Measurements from ENCODE around the gene UAP1L1.
"Not testable (repeated sequence)": the region's sequence is repeated elsewhere in the genome, so short reads cannot be mapped to it uniquely, and the experiment has no call there.

The UAP1L1 gene, protein sequence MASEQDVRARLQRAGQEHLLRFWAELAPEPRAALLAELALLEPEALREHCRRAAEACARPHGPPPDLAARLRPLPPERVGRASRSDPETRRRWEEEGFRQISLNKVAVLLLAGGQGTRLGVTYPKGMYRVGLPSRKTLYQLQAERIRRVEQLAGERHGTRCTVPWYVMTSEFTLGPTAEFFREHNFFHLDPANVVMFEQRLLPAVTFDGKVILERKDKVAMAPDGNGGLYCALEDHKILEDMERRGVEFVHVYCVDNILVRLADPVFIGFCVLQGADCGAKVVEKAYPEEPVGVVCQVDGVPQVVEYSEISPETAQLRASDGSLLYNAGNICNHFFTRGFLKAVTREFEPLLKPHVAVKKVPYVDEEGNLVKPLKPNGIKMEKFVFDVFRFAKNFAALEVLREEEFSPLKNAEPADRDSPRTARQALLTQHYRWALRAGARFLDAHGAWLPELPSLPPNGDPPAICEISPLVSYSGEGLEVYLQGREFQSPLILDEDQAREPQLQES

DNA sequence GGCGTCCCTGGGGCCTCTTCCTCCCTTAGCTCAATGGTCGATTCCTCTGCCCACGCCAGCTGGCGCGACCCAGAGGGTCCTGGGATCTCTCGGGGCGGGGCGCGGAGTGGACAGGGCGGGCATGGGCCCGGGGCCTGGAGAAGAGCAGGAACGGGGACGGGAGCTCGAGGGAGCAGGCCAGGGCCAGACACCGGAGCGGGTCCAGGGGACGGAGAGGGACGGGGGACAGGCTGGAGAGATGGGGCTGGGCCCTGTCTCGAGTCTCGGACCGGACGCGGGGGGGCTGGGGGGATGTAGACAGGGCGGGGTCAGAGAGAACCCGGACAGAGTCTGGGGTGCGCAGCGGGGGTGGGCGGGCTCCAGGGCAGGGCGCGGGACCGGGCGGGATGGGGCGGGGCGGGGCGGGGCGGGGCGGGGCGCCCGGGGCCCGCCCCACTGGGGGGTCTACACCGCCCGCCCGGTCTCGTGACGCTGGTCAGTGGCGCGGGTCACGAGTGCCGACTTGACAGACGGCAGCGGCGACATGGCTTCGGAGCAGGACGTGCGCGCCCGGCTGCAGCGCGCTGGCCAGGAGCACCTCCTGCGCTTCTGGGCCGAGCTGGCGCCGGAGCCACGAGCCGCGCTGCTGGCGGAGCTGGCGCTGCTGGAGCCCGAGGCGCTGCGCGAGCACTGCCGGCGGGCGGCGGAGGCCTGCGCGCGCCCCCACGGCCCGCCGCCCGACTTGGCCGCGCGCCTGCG is at the start of gene UAP1L1:
TSS of gene UAP1L1 (plus strand) at position 508 of the 738 bp plus-strand sequence. CDS start at position 524, 16 bp downstream.
- peak; percentile 24 for DNase-seq (ENCODE audit: low read depth)

DNA sequence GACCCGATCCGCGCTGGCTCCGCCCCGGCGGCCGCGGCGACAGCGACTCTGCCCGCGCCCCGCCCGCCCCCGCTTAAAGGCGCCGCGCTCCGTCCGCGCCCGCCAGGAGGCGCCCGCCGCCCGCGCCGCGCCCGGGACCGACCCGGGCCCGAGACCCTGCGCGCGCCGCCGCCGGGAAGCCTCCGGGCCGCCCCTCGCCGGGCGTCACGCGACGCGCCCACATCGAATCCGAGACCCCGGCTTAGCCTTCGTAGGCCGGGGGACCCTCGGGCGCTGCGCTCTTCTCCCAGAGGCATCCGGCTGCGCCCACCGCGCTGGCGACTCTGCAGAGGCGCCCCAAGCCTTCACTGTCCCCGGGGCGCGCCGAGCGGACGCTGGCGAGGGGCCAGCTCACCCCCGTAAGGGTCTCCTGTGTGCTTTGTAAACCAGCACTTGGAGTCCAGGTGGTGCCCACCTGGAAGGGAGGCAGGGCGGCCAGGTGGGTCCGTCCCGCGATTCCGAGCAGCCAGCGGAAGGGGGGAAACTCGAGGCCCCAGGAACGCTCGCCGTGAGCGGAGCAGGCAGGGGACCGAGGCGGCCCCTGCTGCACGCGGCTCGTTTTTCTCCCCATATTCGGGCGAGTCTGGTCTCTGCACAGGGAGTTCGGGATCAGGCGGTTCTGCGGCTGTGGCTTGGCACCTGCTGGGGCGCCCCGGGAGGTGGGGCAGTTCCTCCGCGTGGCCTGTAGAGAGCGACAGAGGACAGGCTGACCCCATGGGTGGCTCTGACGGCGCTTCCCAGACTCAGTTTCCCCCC is 48.9 kb upstream of the UAP1L1 start:
- DNase-seq (ENCODE audit: low read depth), result peak; percentile 64

DNA sequence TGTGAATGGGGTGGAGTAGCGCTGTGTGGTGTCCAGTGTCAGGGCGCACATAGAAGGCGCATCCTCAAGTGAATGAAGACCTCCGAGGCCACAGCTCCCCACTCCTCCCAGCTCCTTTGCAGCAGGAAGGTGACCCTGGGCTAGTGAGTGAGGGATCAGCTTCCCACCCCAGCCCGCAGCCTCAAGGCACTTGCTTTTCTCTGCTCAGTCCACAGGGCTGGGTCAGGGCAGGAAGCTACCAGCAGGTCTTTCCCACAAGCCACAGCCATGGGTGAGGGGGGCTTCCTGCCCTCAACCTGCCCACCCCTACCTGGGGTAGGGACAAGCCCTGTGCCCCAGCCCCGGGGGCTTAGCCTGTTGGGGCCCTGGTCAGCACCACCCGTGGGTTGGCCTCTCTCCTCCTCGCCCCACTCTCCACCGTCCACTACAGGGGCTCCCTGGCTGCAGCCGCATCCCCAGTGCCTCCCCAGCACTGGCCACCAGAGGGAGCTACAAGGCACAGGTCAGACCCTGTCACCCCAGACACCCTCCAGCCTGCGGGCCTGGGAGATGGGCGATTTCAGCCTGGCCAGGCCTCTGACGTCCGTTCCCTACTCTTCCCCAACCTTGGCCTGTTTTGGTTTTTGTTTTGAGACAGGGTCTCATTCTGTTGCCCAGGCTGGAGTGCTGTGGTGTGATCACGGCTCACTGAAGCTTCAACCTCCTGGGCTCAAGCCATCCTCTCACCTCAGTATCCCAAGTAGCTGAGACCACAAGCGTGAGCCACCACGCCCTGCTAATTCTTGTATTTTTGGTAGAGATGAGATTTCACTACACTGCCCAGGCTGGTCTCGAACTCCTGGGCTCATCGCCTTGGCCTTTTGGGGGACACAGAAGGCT is 48.0 kb upstream of the UAP1L1 start:
- DNase-seq (ENCODE audit: low read depth), result peak; percentile 66

DNA sequence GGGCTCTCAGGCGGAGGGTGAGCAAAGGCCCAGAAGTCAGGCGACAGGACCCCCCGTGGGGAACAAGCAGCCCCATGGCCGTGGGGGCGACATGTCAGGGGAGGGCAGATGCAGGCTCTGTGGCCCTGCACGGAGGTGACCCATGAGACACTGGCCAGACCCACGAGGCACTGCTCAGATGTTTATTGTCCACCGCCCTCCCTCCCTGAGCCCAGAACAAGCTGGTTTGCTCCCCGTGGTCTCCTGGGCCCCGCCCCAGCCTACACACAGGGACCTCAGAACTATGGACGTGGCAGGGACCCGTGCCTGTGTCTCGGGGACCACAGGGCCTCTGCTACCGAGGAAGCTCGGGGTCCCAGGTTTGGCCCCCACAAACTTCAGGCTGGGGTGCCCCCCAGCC is 47.3 kb upstream of the UAP1L1 start:
- DNase-seq (ENCODE audit: low read depth), result no peak

DNA sequence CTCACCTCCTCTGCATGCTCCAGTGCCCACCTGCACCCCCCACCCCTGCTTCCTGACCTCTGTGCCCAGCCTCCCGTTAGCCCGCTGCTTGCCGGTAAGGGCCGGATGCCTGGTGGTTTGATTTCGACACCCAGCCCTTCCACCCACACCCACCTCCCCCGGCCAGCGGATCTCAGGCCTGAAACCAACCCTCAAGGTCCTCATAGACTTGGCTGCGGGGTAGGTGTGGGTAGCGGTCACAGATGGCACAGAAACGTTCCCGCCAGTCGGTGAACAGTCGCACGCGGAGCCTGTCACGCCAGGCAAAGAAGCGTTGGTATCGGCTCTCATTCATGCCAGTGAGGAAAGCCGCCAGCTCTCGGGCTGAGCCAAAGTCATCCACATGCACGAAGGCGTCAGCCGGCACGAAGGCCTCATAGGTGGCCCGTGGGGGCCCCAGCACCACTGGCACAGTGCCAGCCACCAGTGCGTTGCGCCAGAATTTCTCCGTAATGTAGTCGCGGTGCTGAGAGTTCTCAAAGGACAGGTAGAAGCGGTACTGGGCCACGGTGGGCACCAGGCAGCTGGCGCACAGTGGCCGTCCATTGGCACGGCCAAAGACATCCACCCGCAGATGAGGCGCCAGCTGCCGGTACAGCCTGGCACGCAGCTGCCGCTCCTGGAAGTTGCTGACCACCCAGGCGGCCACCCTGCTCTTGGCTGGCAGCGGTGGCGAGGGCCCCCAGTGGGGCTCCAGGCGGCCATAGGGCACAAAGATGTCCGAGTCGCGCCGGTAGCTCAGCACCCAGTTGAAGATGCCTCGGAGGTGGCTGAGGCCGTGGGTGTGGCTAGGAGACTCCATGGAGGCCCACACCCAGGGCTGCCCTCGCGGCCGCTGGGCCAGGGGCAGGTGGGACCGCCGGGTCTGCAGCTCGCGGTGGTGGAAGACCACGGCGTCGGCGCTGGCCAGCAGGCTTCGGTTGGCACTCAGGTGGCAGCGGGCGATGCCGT is 46.5 kb upstream of the UAP1L1 start:
- DNase-seq (ENCODE audit: low read depth), result peak; percentile 41

DNA sequence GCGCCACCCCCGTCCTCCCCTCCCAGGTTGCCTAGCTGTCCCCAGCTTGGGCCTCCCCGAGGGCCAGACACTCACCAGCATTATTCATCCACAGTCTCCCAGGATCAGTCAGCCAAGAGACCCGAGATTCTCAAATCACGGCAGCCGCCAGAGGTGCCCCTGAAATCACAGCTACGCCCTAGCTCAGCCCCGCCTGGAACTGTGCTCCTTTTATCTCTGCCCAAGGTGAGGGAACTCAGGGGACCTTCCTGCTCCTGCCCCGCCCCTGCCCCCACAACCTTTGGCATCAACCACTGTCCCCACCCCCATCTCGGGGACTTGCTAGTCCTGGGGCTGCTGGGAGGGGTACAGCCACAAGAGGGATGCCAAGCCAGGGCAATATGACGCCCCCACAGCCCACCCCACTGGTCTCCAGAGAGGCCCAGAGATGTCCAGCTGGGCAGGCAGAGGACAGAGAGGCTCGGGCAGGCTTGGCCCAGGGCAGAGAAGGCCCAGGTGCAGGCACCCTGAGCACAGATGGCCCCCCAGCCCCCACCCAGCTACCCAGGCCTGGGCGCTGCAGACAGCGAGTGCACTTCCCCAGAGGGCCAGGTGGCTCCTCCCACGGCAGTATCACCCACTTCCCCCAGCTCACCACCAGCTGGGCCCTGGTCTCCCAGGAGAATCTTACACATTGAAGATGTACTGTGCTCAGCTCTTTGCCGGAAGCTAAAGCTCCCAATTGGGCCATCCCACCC is 45.2 kb upstream of the UAP1L1 start, which contains the start of gene FUT7:
TSS of gene FUT7 (minus strand) at position 185 of the 737 bp plus-strand sequence. CDS start at position 88, 97 bp downstream.
- DNase-seq (ENCODE audit: low read depth), result peak; percentile 19

DNA sequence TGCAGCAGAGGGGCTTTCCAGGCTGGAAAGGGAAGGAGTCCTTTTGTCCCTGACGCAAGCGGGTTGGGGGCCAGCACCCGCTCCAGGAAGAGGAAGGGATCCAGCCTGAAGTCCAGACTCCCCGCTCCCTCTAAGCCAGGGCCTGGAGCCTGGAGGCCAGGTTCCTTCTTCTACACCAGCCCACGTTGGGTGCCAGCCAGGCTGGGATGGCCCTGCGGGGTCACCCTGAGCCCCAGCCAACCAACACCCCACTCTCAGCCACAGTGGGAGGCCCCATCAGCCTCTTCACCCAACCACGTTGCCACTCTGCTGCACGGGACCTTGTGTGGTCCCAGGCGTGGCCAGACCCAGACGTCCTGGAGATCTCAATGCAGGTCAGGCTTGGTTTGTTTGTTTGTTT is 44.5 kb upstream of the UAP1L1 start:
- DNase-seq (ENCODE audit: low read depth), result no peak

DNA sequence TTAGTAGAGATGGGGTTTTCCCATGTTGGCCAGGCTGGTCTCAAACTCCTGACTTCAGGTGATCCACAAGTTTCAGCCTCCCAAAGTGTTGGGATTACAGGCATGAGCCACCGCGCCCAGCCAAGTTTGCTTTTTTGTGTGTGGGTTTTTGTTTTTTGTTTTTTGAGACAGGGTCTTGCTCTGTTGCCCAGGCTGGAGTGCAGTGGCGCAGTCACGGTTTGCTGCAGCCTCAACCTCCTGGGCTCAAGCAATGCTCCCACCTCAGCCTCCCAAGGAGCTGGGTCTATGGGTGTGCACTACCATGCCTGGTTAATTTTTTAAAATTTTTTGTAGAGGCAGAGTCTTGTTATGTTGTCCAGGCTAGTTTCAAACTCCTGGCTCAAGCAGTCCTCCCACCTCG is 43.8 kb upstream of the UAP1L1 start:
- DNase-seq (ENCODE audit: low read depth), result not testable (repeated sequence)

DNA sequence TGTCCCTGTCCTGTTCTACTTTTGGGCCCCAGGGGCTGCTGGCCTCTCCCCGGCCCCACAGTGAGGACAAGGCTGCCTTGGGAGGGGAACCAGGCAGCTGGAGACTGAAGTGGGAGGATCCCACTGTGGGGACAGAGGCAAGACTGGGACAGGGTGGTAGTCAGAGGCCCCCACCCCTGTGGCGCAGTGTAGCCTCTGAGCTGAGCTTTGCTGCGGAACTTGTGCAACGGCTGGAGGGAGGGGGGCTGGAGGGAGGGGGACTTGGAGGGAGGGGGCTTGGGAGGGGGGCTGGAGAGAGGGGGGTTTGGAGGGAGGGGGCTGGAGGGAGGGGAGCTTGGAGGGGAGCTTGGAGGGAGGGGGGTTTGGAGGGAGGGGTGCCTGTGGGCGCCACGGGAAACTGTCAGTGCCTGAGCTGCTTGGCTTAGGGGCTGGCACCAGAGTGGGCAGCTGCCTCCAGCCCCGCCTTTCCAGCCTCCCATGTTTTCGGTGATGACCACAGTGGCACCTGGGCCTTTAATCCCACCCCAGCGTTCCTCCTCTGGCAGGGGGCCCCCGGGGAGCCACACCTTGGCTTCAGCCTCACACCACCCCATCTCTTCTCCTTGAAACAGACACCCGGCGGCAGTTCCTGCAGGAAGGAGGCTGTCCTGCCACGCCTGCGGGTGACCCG is 43.1 kb upstream of the UAP1L1 start:
- DNase-seq (ENCODE audit: low read depth), result no peak

DNA sequence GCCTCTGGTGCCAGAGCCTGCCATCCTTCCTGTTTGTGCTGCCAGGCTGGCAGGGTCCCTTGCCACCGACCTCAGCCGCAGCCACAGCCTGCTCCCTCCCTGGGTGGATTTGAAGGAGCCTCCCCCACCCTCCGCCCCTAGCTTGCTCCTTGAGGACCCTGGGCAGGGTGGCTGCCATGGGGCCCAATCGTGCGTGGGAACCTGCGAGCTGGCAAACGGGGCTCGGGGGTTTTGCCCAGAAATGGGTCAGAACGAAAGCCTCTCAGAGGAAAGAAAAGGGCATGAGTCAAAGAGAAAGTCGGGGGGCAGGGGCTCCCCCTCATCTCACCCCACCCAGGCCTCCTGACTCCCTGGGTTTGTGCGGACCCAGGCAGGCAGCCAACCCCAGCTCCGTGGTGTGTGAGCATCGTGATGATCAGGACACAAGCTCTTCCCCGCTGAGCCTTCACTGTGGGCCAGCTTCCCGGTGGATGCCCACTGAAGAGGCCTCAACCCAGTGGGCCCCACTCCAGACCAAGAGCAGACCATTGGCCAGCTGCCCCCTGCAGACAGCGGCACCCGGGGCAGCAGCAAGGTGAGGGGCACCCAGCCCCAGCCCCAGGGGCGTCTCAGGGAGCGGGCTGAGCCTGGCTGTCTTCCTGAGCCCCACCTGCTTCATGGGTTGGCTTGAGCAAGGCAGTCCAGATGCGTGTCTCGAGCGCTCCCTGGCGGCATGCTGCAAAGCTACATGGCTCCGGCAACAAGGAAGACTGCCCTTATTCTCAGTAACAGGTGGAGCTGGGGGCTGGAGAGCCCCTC is 42.4 kb upstream of the UAP1L1 start:
- peak; percentile 76 for DNase-seq (ENCODE audit: low read depth)

DNA sequence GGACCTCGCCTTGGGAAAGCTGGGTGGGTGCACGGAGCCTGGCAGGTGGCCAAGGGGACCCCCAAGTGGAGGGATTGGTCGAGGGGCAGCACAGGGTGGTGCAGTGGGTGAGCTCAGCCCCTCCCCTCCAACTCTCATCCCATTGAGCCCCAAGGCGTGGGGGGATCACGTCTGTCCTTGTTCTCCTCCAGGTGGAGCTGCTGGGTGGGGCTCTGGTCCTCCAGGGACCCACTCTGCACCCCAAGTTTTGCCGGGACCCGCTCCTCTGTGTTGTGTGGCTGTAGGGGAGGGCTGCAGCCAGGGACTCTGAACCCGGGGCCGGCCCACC is 41.8 kb upstream of the UAP1L1 start:
- DNase-seq (ENCODE audit: low read depth), result no peak

DNA sequence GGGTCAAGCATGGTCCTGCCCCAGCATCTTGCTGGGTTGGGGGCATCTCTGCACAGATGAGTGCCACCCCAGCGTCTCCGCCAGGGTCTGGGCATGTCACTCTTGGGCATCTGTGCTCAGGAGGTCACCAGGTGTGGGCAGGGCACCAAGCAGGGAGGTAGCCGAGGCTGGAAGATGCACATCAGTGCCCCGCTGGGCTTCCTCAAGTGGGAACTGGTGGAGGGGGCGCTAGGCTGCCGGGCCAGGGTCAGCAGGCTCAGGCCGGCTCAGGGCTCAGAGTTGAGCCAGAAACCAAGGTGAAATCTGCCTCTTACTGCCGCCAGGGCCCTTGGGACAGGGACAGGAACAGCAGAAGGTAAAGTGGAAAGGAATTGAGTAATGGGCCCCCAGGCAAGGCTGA is 41.4 kb upstream of the UAP1L1 start:
- DNase-seq (ENCODE audit: low read depth), result no peak

DNA sequence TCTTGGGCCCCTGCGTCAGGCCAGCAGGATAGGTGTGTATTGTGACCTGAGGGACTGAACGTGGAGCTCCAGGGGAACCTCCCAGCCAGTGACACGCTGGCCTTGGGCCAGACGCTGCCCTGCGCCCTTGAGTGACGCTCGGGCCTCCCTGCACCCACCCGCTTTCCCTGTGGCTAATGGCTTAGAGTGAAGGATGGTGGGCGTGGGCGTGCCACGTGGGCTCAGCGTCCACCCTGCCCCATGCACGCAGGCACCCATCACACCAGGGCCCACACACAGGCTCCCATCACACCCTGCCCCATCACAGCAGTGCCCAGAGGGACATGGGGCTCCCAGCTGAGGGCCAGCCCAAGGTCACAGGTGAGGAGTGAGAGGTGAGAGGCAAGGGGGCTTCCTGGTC is 40.3 kb upstream of the UAP1L1 start:
- no peak for DNase-seq (ENCODE audit: low read depth)

DNA sequence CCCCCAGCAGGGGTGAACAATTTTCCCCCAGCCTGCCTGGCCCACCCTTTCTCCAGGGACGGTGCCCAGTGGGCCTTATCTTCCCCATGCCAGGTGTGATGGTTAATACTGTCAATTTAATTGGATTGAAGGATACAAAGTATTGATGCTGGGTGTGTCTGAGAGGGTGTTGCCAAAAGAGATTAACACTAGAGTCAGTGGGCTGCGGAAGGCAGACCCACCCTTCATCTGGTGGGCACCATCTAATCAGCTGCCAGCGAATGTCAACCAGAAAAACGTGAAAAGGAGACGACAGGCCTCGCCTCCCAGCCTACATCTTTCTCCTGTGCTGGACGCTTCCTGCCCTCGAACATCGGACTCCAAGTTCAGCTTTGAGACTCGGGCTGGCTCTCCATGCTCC is 39.8 kb upstream of the UAP1L1 start:
- DNase-seq (ENCODE audit: low read depth), result no peak

DNA sequence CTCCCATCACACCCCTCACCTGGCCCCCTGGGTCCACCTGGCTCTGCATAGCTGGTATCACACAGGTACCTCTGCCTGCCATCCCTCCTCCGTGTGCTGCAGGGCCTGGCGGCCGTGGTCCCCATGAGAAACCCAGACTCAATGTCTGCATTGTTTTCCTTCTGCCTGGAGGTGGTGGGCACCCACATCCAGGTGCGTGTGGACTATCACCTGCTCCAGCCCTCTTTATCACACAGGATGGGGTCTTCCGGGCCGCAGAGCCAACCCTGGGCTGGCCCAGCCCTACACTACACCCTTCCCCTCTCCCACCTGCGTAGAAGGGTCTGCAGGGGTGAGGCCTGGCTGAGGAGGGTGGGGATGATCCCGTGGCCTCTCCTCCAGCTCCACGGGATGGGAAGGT is 38.4 kb upstream of the UAP1L1 start:
- no peak for DNase-seq (ENCODE audit: low read depth)

DNA sequence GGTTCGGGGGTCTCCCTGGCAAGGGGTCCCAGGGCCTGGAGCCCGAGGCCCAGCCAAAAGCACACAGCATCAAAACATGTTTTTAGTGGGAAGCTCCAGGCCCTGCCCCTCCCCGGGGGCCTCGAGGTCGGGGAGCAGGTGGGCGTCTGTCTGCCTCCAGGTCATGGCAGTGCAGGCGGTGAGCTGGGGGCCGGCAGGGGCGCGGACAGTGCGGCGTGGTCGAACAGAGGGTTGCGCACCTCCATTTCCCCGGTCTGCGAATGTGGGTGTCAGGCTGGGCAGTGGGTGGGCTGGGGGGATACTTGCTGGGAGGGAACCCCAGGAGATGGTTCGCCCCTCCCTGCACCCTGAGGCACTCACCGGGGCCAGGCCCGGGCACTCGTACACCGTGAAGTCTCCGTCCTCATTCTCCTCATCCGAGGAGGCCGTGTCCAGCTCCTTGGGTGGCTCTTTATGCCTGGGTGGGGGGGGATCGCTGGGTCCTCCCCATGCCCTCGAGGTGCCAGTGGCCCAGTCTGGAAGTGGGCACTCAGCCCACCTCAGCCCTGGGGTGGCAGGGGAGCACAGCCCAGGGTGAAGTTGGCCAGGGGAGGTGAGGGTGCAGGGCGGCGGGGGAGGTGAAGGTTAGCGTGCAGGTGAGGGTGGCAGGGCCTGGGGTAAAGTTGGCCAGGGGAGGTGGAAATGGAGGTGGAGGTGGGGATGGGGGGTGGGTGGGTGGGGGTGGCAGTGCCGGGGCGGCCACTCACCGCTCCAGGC is 37.5 kb upstream of the UAP1L1 start:
- DNase-seq (ENCODE audit: low read depth), result no peak

DNA sequence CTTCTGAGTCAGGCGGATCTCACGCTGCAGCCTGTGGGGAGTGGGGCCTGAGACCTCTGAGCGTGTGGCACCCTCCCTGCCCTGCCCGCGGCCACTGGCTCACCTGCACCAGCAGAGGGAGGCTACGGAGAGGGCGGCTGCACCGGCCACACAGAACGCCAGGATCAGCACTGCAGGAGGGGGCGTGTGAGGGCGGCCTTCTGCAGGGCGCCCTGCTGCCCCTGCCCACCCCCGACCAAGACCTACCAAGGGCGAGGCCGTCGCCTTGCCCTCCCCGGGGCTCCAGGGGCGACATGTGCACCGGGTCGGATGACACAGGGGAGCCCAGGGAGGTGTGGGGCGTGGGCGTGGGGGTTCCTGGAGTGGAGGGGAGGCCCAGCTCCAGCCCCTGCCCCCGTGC is 36.7 kb upstream of the UAP1L1 start:
- DNase-seq (ENCODE audit: low read depth), result no peak
